Fibroblast of peridontal ligament (primary cell): ENCODE data around the gene CP.

Source experiments
- DNase-seq: peaks from one replicate; pipeline ENCODE4 v3.0.0-alpha.2; 2010; ENCODE audit errors: extremely low read depth

The CP gene

DNA sequence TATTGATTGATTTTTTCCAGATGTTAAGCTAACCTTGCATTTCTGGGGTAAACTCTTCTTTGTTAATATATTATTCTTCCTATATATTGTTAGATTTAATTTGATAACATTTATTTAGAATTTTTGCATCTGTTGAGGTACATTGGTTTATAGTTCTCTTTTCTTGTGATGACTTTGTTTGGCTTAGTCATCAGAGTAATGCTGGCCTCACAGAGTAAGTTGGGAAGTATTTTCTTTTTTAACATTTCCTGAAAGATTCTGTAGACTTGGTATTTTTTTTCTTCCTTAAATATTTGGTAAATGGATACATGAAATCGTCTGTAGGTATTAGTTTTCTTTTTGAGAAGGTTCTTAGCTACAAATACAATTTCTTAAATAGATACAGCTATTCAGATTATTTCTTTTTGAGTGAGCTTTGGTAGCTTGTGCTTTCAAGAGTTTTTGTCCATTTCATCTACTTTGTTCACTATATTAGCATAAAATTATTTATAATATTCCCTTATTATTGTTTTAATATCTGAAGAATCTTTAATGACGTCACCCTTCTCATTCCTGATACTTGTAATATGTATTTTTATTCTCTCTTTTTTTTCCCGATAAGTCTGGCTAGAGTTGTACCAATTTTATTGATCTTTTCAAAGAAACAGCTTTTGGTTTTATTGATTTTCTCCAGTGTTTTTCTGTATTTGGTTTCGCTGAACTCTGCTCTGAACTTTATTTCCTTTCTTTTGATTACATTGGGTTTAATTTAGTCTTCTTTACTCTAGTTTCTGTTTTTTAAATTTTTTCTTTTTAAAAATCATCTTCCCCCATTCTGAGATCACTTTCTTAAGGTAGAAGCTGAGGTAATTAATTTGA, 98.7 kb downstream of the CP start:
- DNase-seq = peak; percentile 47
